Activated effector memory CD4-positive, alpha-beta T cell treated with anti-CD3 and anti-CD28 coated beads, Interleukin-2, amount 50 U/mL, for 16 hours (primary cell): ENCODE results near the gene CNOT9.
A peak's percentile ranks its signal among the peaks of the same experiment; 100 is the strongest.
"Not testable (repeated sequence)": the region's sequence is repeated elsewhere in the genome, so short reads cannot be mapped to it uniquely, and the experiment has no call there.

ENCODE experiments used
- DNase-seq: peaks from one replicate; pipeline ENCODE4 v3.0.0-alpha.2; 2020

CNOT9 gene

GRCh38 chr2:218568190-218569037 is at the start of gene CNOT9, which contains the start of gene USP37:
TSS of gene CNOT9 (plus strand) at chr2:218568839. CDS start at chr2:218568955, 116 bp downstream.
TSS of gene USP37 (minus strand) at chr2:218568351. CDS start at chr2:218558653, 9,698 bp downstream.
- DNase-seq: peak; percentile 100

- no peak for DNase-seq
These were observed 49.8 kb upstream of the CNOT9 start for GRCh38 chr2:218518876-218519275.

GRCh38 chr2:218523651-218524050 is 45.0 kb upstream of the CNOT9 start:
- DNase-seq: no peak

- not testable (repeated sequence) for DNase-seq
These were observed 40.2 kb upstream of the CNOT9 start for GRCh38 chr2:218528409-218528808.

- no peak for DNase-seq
These were observed 38.6 kb upstream of the CNOT9 start for GRCh38 chr2:218529990-218530389.

GRCh38 chr2:218536804-218537494 is 31.7 kb upstream of the CNOT9 start:
- DNase-seq: no peak

GRCh38 chr2:218540015-218540414 is 28.6 kb upstream of the CNOT9 start:
- no peak for DNase-seq

- no peak for DNase-seq
These were observed 22.6 kb upstream of the CNOT9 start for GRCh38 chr2:218546012-218546411.

- no peak for DNase-seq
These were observed 21.1 kb upstream of the CNOT9 start for GRCh38 chr2:218547511-218547910.

GRCh38 chr2:218547978-218548377 is 20.7 kb upstream of the CNOT9 start:
- no peak for DNase-seq

GRCh38 chr2:218554225-218554624 is 14.4 kb upstream of the CNOT9 start:
- DNase-seq: not testable (repeated sequence)

GRCh38 chr2:218555527-218555926 is 13.1 kb upstream of the CNOT9 start:
- DNase-seq: no peak

GRCh38 chr2:218557941-218558340 is 10.7 kb upstream of the CNOT9 start:
- no peak for DNase-seq

GRCh38 chr2:218558986-218559385 is 9.7 kb upstream of the CNOT9 start:
- DNase-seq: no peak

GRCh38 chr2:218564056-218564455 is 4.6 kb upstream of the CNOT9 start:
- no peak for DNase-seq

GRCh38 chr2:218566296-218566695 is 2.3 kb upstream of the CNOT9 start:
- DNase-seq: no peak

GRCh38 chr2:218567797-218568189 is 846 bp upstream of the CNOT9 start:
- DNase-seq: no peak

GRCh38 chr2:218569038-218569431 is 396 bp downstream of the CNOT9 start:
- peak; percentile 88 for DNase-seq

GRCh38 chr2:218569661-218570500 is 1.2 kb downstream of the CNOT9 start:
- DNase-seq: peak; percentile 69

GRCh38 chr2:218570850-218571249 is 2.2 kb downstream of the CNOT9 start:
- no peak for DNase-seq

- DNase-seq: no peak
These were observed 8.2 kb downstream of the CNOT9 start for GRCh38 chr2:218576854-218577253.

GRCh38 chr2:218577482-218578220 is 9.0 kb downstream of the CNOT9 start:
- no peak for DNase-seq
